ENCODE results near the gene LAMA4.

LAMA4 gene

DNA sequence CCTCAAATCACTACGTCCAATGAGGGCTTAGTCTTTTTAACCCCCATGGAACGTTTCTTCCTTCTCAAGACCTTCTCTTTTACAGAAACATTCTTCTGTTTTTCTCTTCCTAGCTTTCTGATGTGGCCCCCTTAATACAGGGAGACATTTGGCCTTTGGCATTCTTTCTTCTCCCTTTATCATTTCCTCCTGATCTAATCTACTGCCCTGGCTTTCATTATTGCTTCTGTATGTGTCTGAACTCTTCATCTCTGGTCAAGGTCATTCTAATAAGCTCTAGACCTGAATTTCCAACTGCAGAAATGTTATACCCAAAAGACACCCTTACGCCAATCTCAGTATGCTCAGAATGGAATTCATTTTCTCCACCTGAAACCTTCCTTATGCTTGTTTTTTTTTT, 18.4 kb upstream of the LAMA4 start:
- intact Hi-C loops (cut with DNase I; ENCODE audit: low total_unique reads), result no loop called here
- TF ChIP-seq, protein P1, sequence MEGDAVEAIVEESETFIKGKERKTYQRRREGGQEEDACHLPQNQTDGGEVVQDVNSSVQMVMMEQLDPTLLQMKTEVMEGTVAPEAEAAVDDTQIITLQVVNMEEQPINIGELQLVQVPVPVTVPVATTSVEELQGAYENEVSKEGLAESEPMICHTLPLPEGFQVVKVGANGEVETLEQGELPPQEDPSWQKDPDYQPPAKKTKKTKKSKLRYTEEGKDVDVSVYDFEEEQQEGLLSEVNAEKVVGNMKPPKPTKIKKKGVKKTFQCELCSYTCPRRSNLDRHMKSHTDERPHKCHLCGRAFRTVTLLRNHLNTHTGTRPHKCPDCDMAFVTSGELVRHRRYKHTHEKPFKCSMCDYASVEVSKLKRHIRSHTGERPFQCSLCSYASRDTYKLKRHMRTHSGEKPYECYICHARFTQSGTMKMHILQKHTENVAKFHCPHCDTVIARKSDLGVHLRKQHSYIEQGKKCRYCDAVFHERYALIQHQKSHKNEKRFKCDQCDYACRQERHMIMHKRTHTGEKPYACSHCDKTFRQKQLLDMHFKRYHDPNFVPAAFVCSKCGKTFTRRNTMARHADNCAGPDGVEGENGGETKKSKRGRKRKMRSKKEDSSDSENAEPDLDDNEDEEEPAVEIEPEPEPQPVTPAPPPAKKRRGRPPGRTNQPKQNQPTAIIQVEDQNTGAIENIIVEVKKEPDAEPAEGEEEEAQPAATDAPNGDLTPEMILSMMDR (IDR thresholded peaks at IDR 0.05), result no peak
- DNase-seq, result no peak
- H3K4me3 ChIP-seq, result no peak overlapping the region
- no peaks in the 10 kb centered on the region for H3K27me3 ChIP-seq
- no peaks in the 10 kb centered on the region for H3K36me3 ChIP-seq
- peaks cover 0 to 11% (median 0%) of the 10 kb centered on the region in 4 donors for H3K4me1 ChIP-seq
- no peak overlapping the region for H3K27ac ChIP-seq
- H3K9me3 ChIP-seq, result no peaks in the 10 kb centered on the region

GRCh38 chr6:112270756-112271155, 16.4 kb upstream of the LAMA4 start:
- intact Hi-C loops (cut with DNase I; ENCODE audit: low total_unique reads), result no loop called here
- no peak overlapping the region for H3K4me3 ChIP-seq
- no peak overlapping the region for H3K27ac ChIP-seq
- no peaks in the 10 kb centered on the region for H3K27me3 ChIP-seq
- peaks cover 0 to 11% (median 0%) of the 10 kb centered on the region in 4 donors for H3K4me1 ChIP-seq
- TF ChIP-seq, protein P1 (IDR thresholded peaks at IDR 0.05), result no peak
- no peak for DNase-seq
- no peaks in the 10 kb centered on the region for H3K9me3 ChIP-seq
- H3K36me3 ChIP-seq, result no peaks in the 10 kb centered on the region

- TF ChIP-seq, protein P1 (IDR thresholded peaks at IDR 0.05), result no peak
- Histone ChIP-seq H3K27me3 (no peaks in the 10 kb centered on the region), H3K36me3 (no peaks in the 10 kb centered on the region), H3K4me1 (peaks cover 0 to 11% (median 0%) of the 10 kb centered on the region in 4 donors), H3K4me3 (no peak overlapping the region), H3K9me3 (no peaks in the 10 kb centered on the region), H3K27ac (no peak overlapping the region)
- no peak for DNase-seq
- intact Hi-C loops (cut with DNase I; ENCODE audit: low total_unique reads), result no loop called here
These were observed 15.7 kb upstream of the LAMA4 start for GRCh38 chr6:112269979-112270566.

GRCh38 chr6:112269114-112269513, 14.7 kb upstream of the LAMA4 start:
- peak in 1 of 2 donors; percentile 45 for DNase-seq
- intact Hi-C loops (cut with DNase I; ENCODE audit: low total_unique reads), result no loop called here
- Histone ChIP-seq H3K4me1 (peaks cover 0 to 11% (median 0%) of the 10 kb centered on the region in 4 donors), H3K27me3 (no peaks in the 10 kb centered on the region), H3K9me3 (no peaks in the 10 kb centered on the region), H3K36me3 (no peaks in the 10 kb centered on the region), H3K4me3 (no peak overlapping the region), H3K27ac (peak overlapping the region; percentile 26 to 39)
- TF ChIP-seq, protein P1 (IDR thresholded peaks at IDR 0.05), result peak in 1 of 2 experiments; percentile 17

DNA sequence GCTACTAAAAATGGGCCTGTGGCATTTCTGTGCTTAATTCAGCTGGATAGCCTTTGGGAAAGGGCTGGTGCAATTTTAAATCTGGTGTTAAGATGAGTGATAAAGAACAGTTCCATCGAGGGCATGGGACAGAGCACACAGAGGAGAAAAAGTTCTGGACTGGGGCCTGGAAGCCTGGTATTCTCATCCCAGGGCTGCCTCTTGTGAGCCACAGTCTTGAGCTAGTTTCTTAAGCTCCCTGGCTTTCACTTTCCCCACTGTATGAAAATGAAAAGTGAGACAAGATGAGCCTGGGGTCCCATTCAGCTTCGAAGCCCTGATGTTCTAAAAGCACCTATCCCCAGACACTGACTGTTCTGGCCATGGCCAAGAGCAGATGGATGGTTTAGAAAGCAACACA, 14.3 kb upstream of the LAMA4 start:
- H3K4me3 ChIP-seq, result no peak overlapping the region
- H3K9me3 ChIP-seq, result no peaks in the 10 kb centered on the region
- TF ChIP-seq, protein P1 (IDR thresholded peaks at IDR 0.05), result no peak
- H3K4me1 ChIP-seq, result peaks cover 0 to 11% (median 0%) of the 10 kb centered on the region in 4 donors
- H3K27ac ChIP-seq, result peak overlapping the region; percentile 26 to 39
- no peaks in the 10 kb centered on the region for H3K36me3 ChIP-seq
- intact Hi-C loops (cut with DNase I; ENCODE audit: low total_unique reads), result no loop called here
- no peak for DNase-seq
- H3K27me3 ChIP-seq, result no peaks in the 10 kb centered on the region
